CD4-positive, alpha-beta T cell (primary cell): ENCODE measurements around the gene FLT1. TPM values are rescaled to one million over a fixed set of nuclear protein-coding genes. Genes with fewer than 3 reads are reported as not detected.

Source experiments
- ATAC-seq: fragments of 200-7000 bp; cut with Tn5 transposase; one replicate; pipeline ENCODE4 v1.10.0; 2022; ENCODE audit warnings: mild to moderate bottlenecking; ENCODE audit not compliant: poor library complexity
- CTCF ChIA-PET: fragments of 350-600 bp; sonication (Branson Sonifier 250); formaldehyde crosslinking; loops from one replicate; lab custom pipeline; 2021; ENCODE audit warnings: antibody characterized with exemption, inconsistent platforms; lab: Charles Lee
- POLR2A ChIA-PET: fragments of 350-600 bp; sonication (Branson Sonifier 250); formaldehyde crosslinking; loops from one replicate; lab custom pipeline; 2021; ENCODE audit warnings: antibody characterized with exemption, inconsistent platforms; lab: Charles Lee
- DNase-seq, 14 experiments: peaks; one replicate each; pipeline ENCODE4 v3.0.0-alpha.2; 2013 to 2020; ENCODE audit warnings: mixed read lengths in 2 of 14
- H3K27ac ChIP-seq, 2 donors: one replicate each; pipeline versions ENCODE4 v1.5.1 to v1.7.0; 2013; ENCODE audit warnings: low read length in 2 of 2, low read depth in 1 of 2, mild to moderate bottlenecking in 1 of 2
- H3K27me3 ChIP-seq, 2 experiments: 1 replicate in 1 of 2; 2 replicates in 1 of 2; pipeline versions ENCODE4 v1.6.1 to v1.7.0; 2013; ENCODE audit warnings: low read length in 2 of 2, control low read depth in 1 of 2, mild to moderate bottlenecking in 1 of 2, moderate library complexity in 1 of 2; ENCODE audit not compliant: insufficient read depth in 2 of 2, control insufficient read depth in 1 of 2
- H3K36me3 ChIP-seq: one replicate; pipeline ENCODE4 v1.6.1; 2013; ENCODE audit warnings: low read length, control low read depth; ENCODE audit not compliant: insufficient read depth
- H3K4me1 ChIP-seq: one replicate; pipeline ENCODE4 v1.6.1; 2013; ENCODE audit warnings: low read length, control low read depth; ENCODE audit not compliant: insufficient read depth
- H3K4me3 ChIP-seq: one replicate; pipeline ENCODE4 v1.5.1; 2013; ENCODE audit warnings: mild to moderate bottlenecking, low read length, moderate library complexity
- H3K9me3 ChIP-seq, 2 experiments: 1 replicate in 1 of 2; 2 replicates in 1 of 2; pipeline versions ENCODE4 v1.6.1 to v1.7.0; 2013; ENCODE audit warnings: low read length in 2 of 2, mild to moderate bottlenecking in 2 of 2, control low read depth in 1 of 2, moderate library complexity in 1 of 2; ENCODE audit not compliant: control insufficient read depth in 1 of 2, insufficient read depth in 1 of 2
- H3K27ac Mint-ChIP-seq: one replicate; pipeline ENCODE4 v1.8.0; 2020; ENCODE audit warnings: mixed read lengths
- H3K27me3 Mint-ChIP-seq: one replicate; pipeline ENCODE4 v1.8.0; 2021; ENCODE audit warnings: mixed read lengths
- H3K36me3 Mint-ChIP-seq: one replicate; pipeline ENCODE4 v1.8.0; 2021; ENCODE audit warnings: low read depth, mixed read lengths
- H3K4me1 Mint-ChIP-seq: one replicate; pipeline ENCODE4 v1.8.0; 2021; ENCODE audit warnings: low read depth, mixed read lengths
- H3K4me3 Mint-ChIP-seq: one replicate; pipeline ENCODE4 v1.8.0; 2020; ENCODE audit warnings: mild to moderate bottlenecking, mixed read lengths
- H3K9me3 Mint-ChIP-seq: one replicate; pipeline ENCODE4 v1.8.0; 2020; ENCODE audit warnings: mixed read lengths
- CTCF ChIP-seq: fragments of 200-600 bp; IDR thresholded peaks from one replicate; pipeline ENCODE4 v1.8.0; 2022; ENCODE audit warnings: antibody characterized with exemption, mild to moderate bottlenecking
- intact Hi-C, 2 experiments: fragments of 100-400 bp; cut with DNase I in 1 of 2; cut with micrococcal nuclease in 1 of 2; formaldehyde crosslinking; loops; one replicate each; pipeline versions ENCODE4 v1.15.1 to v1.9.0; 2023 to 2025; cut with DNase I, micrococcal nuclease
- total RNA-seq, 174 experiments: library from RNA in 2 of 174; stranded (reverse) in 2 of 174; gene quantifications; one replicate each; pipeline ENCODE4 v1.2.3 and lab custom pipeline; 2021 to 2026

Gene FLT1
- total RNA-seq, 2 experiments from 2014 or later: 1.1 to 1.2 TPM

GRCh38 chr13:28432816-28433560 is 61.9 kb downstream of the FLT1 start:
- Histone ChIP-seq H3K4me1 (no peaks in the 10 kb centered on the region), H3K27me3 (no peaks in the 10 kb centered on the region), H3K27ac (no peak overlapping the region), H3K9me3 (no peaks in the 10 kb centered on the region), H3K36me3 (no peaks in the 10 kb centered on the region), H3K4me3 (no peak overlapping the region)
- no peak for TF ChIP-seq CTCF
- DNase-seq (no peak), ATAC-seq (no peak)
- Mint-ChIP-seq H3K27me3 (no peaks in the 10 kb centered on the region), H3K4me3 (no peak overlapping the region), H3K27ac (no peak overlapping the region), H3K4me1 (no peaks in the 10 kb centered on the region), H3K9me3 (no peaks in the 10 kb centered on the region), H3K36me3 (no peaks in the 10 kb centered on the region)
- POLR2A ChIA-PET: no interaction called here
- intact Hi-C loops: no loop called here
- CTCF ChIA-PET: no interaction called here

- no peaks in the 10 kb centered on the region for H3K27me3 ChIP-seq
- H3K36me3 ChIP-seq: no peaks in the 10 kb centered on the region
- Mint-ChIP-seq H3K27ac (no peak overlapping the region), H3K4me1 (no peaks in the 10 kb centered on the region), H3K27me3 (no peaks in the 10 kb centered on the region), H3K36me3 (peaks cover 5% of the 10 kb centered on the region), H3K9me3 (no peaks in the 10 kb centered on the region), H3K4me3 (no peak overlapping the region)
- no peaks in the 10 kb centered on the region for H3K9me3 ChIP-seq
- no peaks in the 10 kb centered on the region for H3K4me1 ChIP-seq
- intact Hi-C loops: no loop called here
- DNase-seq: no peak
- H3K27ac ChIP-seq: no peak overlapping the region
- ChIA-PET POLR2A (no interaction called here), CTCF (no interaction called here)
- TF ChIP-seq CTCF: no peak
- ATAC-seq: no peak
- no peak overlapping the region for H3K4me3 ChIP-seq
Observed at GRCh38 chr13:28429685-28430290, 65.1 kb downstream of the FLT1 start.

- POLR2A ChIA-PET: no interaction called here
- no peaks in the 10 kb centered on the region for H3K27me3 ChIP-seq
- ATAC-seq: no peak
Observed at GRCh38 chr13:28429096-28429495, 65.8 kb downstream of the FLT1 start.

More at GRCh38 chr13:28429096-28429495, 65.8 kb downstream of the FLT1 start:
- H3K4me1 Mint-ChIP-seq: no peaks in the 10 kb centered on the region
- TF ChIP-seq CTCF: no peak
- intact Hi-C loops: no loop called here
- DNase-seq: no peak
- no peak overlapping the region for H3K27ac Mint-ChIP-seq
- H3K36me3 ChIP-seq: no peaks in the 10 kb centered on the region
- no peaks in the 10 kb centered on the region for H3K9me3 Mint-ChIP-seq
- H3K27ac ChIP-seq: no peak overlapping the region
- H3K36me3 Mint-ChIP-seq: peaks cover 5% of the 10 kb centered on the region
- CTCF ChIA-PET: no interaction called here
- H3K27me3 Mint-ChIP-seq: no peaks in the 10 kb centered on the region
- no peaks in the 10 kb centered on the region for H3K9me3 ChIP-seq
- no peaks in the 10 kb centered on the region for H3K4me1 ChIP-seq
- H3K4me3 ChIP-seq: no peak overlapping the region
- no peak overlapping the region for H3K4me3 Mint-ChIP-seq
